SU-DHL-6 (cell line): Measurements from ENCODE around the gene NCOA1.

ENCODE experiments used
- H2AFZ ChIP-seq: fragments of 200-600 bp; sonication (generic); 2 replicates; pipeline ENCODE4 v1.6.1; 2014; ENCODE audit warnings: low read depth, mild to moderate bottlenecking, moderate library complexity, mixed read lengths, antibody characterized with exemption, low read length; ENCODE audit not compliant: severe bottlenecking
- H3F3A ChIP-seq: fragments of 200-600 bp; shearing (Covaris generic); 2 replicates; pipeline ENCODE4 v1.6.0; 2016; ENCODE audit warnings: antibody characterized with exemption, mild to moderate bottlenecking; ENCODE audit not compliant: insufficient read depth
- H3K27ac ChIP-seq: fragments of 200-600 bp; sonication (generic); 2 replicates; pipeline ENCODE4 v1.5.1; 2016; ENCODE audit warnings: low read depth, mild to moderate bottlenecking, low read length, moderate library complexity, mixed read lengths
- H3K27me3 ChIP-seq: fragments of 200-600 bp; sonication (generic), shearing (Covaris generic); 2 replicates; pipeline ENCODE4 v1.6.0; 2014; ENCODE audit warnings: mild to moderate bottlenecking, low read length
- H3K36me3 ChIP-seq: fragments of 200-600 bp; sonication (generic); 2 replicates; pipeline ENCODE4 v1.6.1; 2014; ENCODE audit warnings: mild to moderate bottlenecking, low read length, mixed read lengths
- H3K4me2 ChIP-seq: fragments of 300-600, 200-600 bp; shearing (Covaris generic), sonication (generic); 2 replicates; pipeline ENCODE4 v1.6.0; 2014; ENCODE audit warnings: low read length, low read depth, mild to moderate bottlenecking; ENCODE audit not compliant: poor library complexity, severe bottlenecking
- H3K4me3 ChIP-seq: fragments of 200-600 bp; sonication (generic); 2 replicates; pipeline ENCODE4 v1.5.1; 2014; ENCODE audit warnings: antibody characterized with exemption, low read length, mild to moderate bottlenecking, mixed read lengths; ENCODE audit not compliant: insufficient read depth, poor library complexity, severe bottlenecking
- H3K79me2 ChIP-seq: fragments of 200-600 bp; sonication (generic); 2 replicates; pipeline ENCODE4 v1.6.1; 2014; ENCODE audit warnings: mild to moderate bottlenecking, low read length, moderate library complexity; ENCODE audit not compliant: insufficient read depth
- H3K9ac ChIP-seq: fragments of 200-600 bp; sonication (generic); 2 replicates; pipeline ENCODE4 v1.7.0; 2014; ENCODE audit warnings: mild to moderate bottlenecking, low read length
- H3K9me2 ChIP-seq: fragments of 200-600 bp; sonication (generic); replicated peaks from 2 replicates; pipeline ENCODE4 v1.6.1; 2014; ENCODE audit warnings: low read length; ENCODE audit not compliant: insufficient read depth
- H3K9me3 ChIP-seq: fragments of 200-600 bp; sonication (generic); 2 replicates; pipeline ENCODE4 v1.6.1; 2014; ENCODE audit warnings: low read length, mixed read lengths; ENCODE audit not compliant: insufficient read depth
- H4K20me1 ChIP-seq: fragments of 200-600 bp; sonication (generic); 2 replicates; pipeline ENCODE4 v1.6.1; 2014; ENCODE audit warnings: low read depth, mild to moderate bottlenecking, antibody characterized with exemption, low read length, moderate library complexity, mixed read lengths
- CTCF ChIP-seq: fragments of 200-600 bp; sonication (generic); IDR thresholded peaks from one replicate; pipeline ENCODE4 v1.5.1; 2017; ENCODE audit warnings: antibody characterized with exemption, mild to moderate bottlenecking, low read length, moderate library complexity; ENCODE audit not compliant: insufficient read depth, poor library complexity, severe bottlenecking
- EZH2phosphoT487 ChIP-seq: fragments of 200-600 bp; sonication (generic), shearing (Covaris generic); conservative IDR thresholded peaks from 2 replicates; pipeline ENCODE4 v1.6.1; 2018; ENCODE audit warnings: mild to moderate bottlenecking, antibody characterized with exemption, low read length, moderate library complexity, mixed read lengths

NCOA1 gene

GRCh38 chr2:24611631-24612030, 120.6 kb downstream of the NCOA1 start:
- Histone ChIP-seq H3K9me3 (no peaks in the 10 kb centered on the region), H2AFZ (no peak overlapping the region), H3K9me2 (no peaks in the 10 kb centered on the region), H3K27ac (no peak overlapping the region), H3K27me3 (no peaks in the 10 kb centered on the region), H3K36me3 (no peaks in the 10 kb centered on the region), H3K9ac (no peak overlapping the region), H4K20me1 (no peaks in the 10 kb centered on the region), H3K4me2 (no peak overlapping the region), H3K4me3 (no peak overlapping the region), H3F3A (no peaks in the 10 kb centered on the region), H3K79me2 (no peaks in the 10 kb centered on the region)
- TF ChIP-seq EZH2phosphoT487 (no peak), CTCF (no peak)

- Histone ChIP-seq H3K4me2 (no peak overlapping the region), H3K36me3 (no peaks in the 10 kb centered on the region), H3K79me2 (no peaks in the 10 kb centered on the region), H3K27ac (no peak overlapping the region), H3K9ac (no peak overlapping the region), H3K4me3 (no peak overlapping the region), H4K20me1 (no peaks in the 10 kb centered on the region), H3K9me2 (no peaks in the 10 kb centered on the region), H3K27me3 (no peaks in the 10 kb centered on the region), H3K9me3 (no peaks in the 10 kb centered on the region), H2AFZ (no peak overlapping the region), H3F3A (no peaks in the 10 kb centered on the region)
- TF ChIP-seq EZH2phosphoT487, result no peak
- TF ChIP-seq CTCF, result peak; percentile 82
These were observed 122.2 kb downstream of the NCOA1 start for GRCh38 chr2:24613154-24613814.

- Histone ChIP-seq H4K20me1 (peaks cover 4% of the 10 kb centered on the region; the same call in 1 of the 2 replicates), H3K27me3 (no peaks in the 10 kb centered on the region), H3K9me2 (no peaks in the 10 kb centered on the region)
These were observed 125.6 kb downstream of the NCOA1 start for GRCh38 chr2:24616616-24617015.

More at GRCh38 chr2:24616616-24617015, 125.6 kb downstream of the NCOA1 start:
- Histone ChIP-seq H3K36me3 (no peaks in the 10 kb centered on the region), H2AFZ (no peak overlapping the region), H3F3A (no peaks in the 10 kb centered on the region), H3K79me2 (no peaks in the 10 kb centered on the region), H3K9ac (no peak overlapping the region), H3K27ac (no peak overlapping the region), H3K4me3 (no peak overlapping the region), H3K9me3 (no peaks in the 10 kb centered on the region), H3K4me2 (no peak overlapping the region)
- TF ChIP-seq CTCF (no peak), EZH2phosphoT487 (no peak)
